AG10803 (cell line): ENCODE results near the gene CAPZA2.
A peak's percentile ranks its signal among the peaks of the same experiment; 100 is the strongest.
"Not testable (repeated sequence)": the region's sequence is repeated elsewhere in the genome, so short reads cannot be mapped to it uniquely, and the experiment has no call there.

Experiments
- DNase-seq: peaks from one replicate; pipeline ENCODE4 v3.0.0; 2010; ENCODE audit warnings: low read depth
- H3K4me3 ChIP-seq: 2 replicates; pipeline ENCODE4 v1.5.1; 2011; ENCODE audit warnings: mild to moderate bottlenecking, low read length, control low read depth
- TF ChIP-seq, protein P1 (sequence below): conservative IDR thresholded peaks from 2 replicates; pipeline ENCODE4 v1.5.1; 2011; ENCODE audit warnings: mild to moderate bottlenecking, low read length, control low read depth, inconsistent platforms

Gene CAPZA2

DNA sequence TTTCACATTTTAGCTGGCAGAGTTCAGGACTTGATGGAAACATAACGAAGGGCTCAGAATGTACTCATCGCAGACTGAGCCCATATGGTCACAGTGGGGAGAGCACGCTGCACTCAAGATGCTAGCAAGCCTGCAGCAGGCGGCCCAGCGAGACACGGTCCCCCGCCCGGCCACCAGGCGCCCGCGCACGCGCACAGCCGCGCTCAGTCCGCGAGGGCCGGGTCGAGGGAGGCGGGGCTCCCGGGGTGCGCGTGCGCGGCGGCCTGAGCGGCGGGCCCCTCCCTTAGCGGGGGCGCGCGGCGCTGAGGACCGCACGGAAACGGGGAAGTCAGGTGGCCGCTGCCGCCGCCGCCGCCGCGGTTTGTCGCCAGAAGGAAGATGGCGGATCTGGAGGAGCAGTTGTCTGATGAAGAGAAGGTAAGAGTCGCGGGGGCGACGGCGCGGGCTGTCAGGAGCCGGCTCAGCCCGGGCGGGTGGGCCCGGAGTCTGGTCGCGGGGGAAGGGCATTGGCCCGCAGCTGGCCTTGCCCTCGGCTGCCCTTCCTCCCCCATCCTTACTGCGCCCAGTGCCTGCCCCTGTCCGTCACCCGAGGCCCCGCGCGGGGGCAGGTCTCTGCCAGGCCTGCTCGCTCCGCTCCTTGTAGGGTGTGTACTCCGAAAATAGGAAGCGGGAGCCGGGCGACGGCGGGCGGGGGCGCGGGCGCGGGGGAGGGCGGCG is at the start of gene CAPZA2:
CAPZA2 (plus strand) TSS at position 354 of the 717 bp plus-strand sequence; CDS start at position 379, 25 bp downstream.
- peak; percentile 89 for DNase-seq
- TF ChIP-seq, protein P1, sequence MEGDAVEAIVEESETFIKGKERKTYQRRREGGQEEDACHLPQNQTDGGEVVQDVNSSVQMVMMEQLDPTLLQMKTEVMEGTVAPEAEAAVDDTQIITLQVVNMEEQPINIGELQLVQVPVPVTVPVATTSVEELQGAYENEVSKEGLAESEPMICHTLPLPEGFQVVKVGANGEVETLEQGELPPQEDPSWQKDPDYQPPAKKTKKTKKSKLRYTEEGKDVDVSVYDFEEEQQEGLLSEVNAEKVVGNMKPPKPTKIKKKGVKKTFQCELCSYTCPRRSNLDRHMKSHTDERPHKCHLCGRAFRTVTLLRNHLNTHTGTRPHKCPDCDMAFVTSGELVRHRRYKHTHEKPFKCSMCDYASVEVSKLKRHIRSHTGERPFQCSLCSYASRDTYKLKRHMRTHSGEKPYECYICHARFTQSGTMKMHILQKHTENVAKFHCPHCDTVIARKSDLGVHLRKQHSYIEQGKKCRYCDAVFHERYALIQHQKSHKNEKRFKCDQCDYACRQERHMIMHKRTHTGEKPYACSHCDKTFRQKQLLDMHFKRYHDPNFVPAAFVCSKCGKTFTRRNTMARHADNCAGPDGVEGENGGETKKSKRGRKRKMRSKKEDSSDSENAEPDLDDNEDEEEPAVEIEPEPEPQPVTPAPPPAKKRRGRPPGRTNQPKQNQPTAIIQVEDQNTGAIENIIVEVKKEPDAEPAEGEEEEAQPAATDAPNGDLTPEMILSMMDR, result peak; percentile 22; the same call in 1 of the 2 replicates
- peak within 1 kb of the TSS; percentile 83 for H3K4me3 ChIP-seq

GRCh38 chr7:116812860-116813259 is 49.5 kb upstream of the CAPZA2 start:
- TF ChIP-seq, protein P1, result no peak
- no peak overlapping the region for H3K4me3 ChIP-seq
- DNase-seq, result no peak

DNA sequence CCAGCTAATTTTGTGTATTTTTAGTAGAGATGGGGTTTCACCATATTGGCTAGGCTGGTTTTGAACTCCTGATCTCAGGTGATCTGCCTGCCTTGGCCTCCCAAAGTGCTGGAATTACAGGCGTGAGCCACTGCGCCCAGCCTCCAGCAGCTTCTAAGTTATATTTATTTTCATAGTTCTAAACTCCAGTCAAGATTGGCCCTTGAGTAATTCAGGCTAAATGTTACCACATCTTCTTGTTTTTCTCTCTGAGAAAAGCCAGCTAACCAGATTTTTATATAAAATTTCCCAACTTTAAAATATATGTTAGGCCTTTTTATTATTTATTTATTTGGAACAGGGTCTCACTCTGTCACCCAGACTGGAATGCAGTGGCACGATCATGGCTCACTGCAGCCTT is 49.0 kb upstream of the CAPZA2 start:
- DNase-seq, result peak; percentile 32
- H3K4me3 ChIP-seq, result not testable (repeated sequence)

DNA sequence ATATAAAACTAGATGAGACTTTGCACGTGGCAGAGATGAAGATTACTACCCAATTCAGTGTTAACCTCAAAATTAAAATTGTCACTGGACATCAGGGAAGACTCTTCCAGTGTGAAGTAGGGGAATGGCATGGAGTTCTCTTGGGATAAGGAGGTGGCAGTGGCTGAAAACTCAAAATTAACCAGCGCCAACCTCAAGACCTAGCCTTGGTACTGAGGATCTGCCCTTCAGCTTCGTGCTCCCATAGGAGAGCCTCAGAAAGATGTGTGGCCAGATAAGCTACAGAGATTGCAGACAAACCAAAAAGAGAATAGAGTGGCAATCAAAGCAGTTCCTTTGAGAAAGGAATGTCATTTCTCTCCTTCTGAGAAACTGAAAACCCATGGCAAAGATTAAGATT is 47.3 kb upstream of the CAPZA2 start:
- TF ChIP-seq, protein P1, result no peak
- DNase-seq, result no peak
- no peak overlapping the region for H3K4me3 ChIP-seq

DNA sequence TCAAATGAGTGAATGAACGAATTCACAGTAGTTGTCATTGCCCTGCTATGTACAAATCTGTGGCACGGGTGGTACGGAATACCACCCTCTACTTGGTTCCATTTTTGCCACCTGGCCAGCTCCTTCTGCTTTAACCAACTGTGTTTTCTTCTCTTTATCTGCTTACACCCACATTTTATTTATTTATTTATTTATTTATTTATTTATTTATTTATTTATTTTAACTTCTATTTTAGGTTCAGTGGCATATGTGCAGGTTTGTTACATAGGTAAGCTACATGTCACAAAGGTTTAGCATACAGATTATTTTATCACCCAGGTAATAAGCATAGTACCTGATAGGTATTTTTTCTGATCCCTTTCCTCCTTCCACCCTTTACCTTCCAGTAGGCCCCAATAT is 42.2 kb upstream of the CAPZA2 start:
- TF ChIP-seq, protein P1, result no peak
- H3K4me3 ChIP-seq, result no peak overlapping the region
- DNase-seq, result no peak

DNA sequence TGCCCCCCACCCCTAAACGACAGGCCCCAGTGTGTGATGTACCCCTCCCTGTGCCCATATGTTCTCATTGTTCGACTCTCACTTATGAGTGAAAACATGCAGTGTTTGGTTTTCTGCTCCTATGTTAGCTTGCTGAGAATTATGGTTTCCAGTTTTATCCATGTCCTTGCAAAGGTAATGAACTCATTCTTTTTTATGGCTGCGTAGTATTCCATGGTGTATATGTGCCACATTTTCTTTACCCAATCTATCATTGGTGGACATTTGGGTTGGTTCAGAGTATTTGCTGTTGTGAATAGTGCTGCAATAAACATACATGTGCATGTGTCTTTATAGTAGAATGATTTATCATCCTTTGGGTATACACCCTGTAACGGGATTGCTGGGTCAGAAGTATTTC is 40.7 kb upstream of the CAPZA2 start:
- DNase-seq, H3K4me3 ChIP-seq: not testable (repeated sequence)

GRCh38 chr7:116824449-116824848 is 37.9 kb upstream of the CAPZA2 start:
- TF ChIP-seq, protein P1, result no peak
- no peak for DNase-seq
- H3K4me3 ChIP-seq, result no peak overlapping the region

- DNase-seq, result no peak
- no peak overlapping the region for H3K4me3 ChIP-seq
- TF ChIP-seq, protein P1, result no peak
Observed at GRCh38 chr7:116828281-116828680, 34.1 kb upstream of the CAPZA2 start.
